HG03460 (cell line): ENCODE results near the gene AGMAT.
"Not testable (repeated sequence)": the region's sequence is repeated elsewhere in the genome, so short reads cannot be mapped to it uniquely, and the experiment has no call there.

Experiments
- ATAC-seq: cut with Tn5 transposase; IDR thresholded peaks from one replicate; pipeline ENCODE4 v1.9.1; 2021; ENCODE audit not compliant: unreplicated experiment

The AGMAT gene

DNA sequence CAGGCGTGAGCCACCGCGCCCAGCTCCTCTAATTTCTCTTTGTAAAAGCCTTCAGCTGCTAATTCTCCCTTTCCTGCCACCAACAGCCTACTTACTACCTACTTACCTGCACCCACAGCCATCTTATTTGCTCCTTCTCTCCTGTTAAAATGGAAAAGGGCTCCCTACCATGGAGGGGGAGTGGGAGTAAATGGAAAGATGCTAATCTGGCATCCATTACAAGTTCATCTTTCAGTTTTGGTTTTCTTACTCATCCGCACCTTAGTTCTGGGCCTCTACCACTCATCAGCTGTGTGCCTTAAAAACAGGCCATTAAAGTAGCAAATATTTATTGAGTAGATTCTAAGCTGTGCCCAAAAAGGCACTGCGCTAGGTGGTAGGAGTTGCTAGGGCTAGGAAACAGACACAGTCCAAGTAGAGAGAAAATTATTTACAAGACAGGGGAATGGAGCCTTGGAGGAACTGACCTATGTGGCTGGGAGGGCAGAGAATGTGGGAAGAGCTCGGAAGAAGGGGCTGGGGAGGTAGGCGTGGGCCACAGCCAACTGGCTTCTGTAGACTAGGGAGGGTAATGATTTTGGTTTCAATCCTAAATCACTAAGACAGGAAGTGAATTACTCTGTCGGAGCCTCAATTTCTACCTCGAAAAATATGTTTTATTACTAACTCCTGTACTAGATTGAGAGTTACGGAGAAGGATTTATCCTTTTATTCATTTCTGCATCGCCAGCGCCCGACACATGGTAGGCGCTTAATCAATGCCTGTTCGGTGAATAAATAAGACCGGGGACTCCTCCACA lies 31.7 kb upstream of the AGMAT start:
- peak; percentile 14 for ATAC-seq

DNA sequence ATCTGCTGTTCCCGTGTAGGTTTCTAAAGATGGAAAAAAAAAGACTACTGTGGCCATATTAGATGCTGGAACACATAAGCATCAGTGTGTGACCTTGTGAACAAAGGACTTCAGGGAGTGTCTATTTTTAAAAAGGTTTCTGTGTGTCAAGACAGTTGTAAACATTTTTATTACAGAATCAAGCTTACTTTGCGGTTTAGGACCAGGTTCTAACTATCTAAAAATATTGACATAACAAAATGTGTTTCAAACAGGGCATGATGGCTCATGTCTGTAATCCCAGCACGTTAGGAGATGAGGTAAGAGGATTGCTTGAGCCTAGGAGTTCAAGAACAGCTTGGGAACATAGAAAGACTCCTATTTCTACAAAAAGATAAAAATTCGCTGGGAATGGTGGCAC lies 25.3 kb upstream of the AGMAT start:
- ATAC-seq = no peak

DNA sequence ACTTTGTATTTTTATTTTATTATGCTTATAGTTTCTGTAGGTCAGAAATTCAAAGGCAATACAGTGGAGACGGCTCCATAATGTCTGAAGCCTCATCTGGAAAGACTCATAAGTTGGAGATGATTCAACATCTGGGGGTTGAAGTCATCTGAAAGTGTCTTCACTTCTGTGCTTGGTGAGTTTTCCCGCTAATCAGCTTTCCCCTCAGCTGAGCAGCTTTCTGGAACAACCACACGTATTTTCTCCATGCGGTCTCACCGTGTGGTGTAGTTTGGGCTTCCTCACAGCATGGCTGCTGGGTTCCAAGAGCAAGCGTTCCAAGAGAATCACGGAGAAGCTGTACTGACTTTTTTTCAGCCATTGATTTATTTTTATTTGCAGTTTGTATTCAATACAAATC lies 24.8 kb upstream of the AGMAT start:
- ATAC-seq = no peak

DNA sequence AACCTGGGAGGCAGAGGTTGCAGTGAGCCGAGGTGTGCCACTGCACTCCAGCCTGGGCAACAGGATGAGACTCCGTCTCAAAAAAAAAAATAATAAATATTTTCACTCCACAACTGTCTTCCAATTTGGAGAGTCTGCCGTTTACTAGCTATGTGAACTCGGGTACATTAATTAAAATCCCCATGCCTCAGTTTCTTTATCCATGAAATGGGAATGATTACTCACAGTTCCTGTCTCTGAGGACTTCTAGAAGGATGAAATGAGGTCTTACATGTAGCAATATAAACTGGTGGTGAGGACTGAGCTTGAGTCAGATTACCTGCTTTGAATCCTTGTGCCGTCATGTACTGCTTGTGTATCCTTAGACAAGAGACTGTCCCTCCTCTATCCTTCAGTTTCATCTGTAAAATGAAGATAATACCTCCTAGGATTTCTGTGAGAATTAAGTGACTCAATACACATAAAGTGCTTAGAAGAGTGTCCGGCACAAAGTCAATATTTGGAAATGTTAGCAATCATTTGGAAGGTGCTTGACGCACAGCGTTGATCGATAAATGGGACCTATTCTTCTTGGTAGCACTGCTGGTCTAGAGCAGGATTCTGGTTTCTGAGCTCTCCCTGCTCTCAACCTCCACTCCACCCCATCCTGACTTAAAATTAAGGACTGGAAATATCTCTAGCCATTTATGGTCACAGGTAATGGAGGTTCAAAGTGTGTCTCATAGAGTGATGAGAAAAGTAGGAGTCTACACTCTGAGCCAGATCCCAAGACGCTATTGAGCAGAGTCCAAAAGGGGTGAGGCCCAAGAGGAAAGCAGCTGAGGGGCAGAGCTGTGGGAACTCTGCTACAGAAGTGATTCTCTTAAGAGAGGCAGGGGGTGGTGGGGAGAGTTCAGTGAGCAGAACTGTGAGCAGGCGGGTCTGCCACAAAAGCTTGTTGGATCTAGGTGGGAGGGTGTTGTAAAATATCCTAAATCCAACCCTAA lies 20.8 kb upstream of the AGMAT start:
- ATAC-seq = no peak

DNA sequence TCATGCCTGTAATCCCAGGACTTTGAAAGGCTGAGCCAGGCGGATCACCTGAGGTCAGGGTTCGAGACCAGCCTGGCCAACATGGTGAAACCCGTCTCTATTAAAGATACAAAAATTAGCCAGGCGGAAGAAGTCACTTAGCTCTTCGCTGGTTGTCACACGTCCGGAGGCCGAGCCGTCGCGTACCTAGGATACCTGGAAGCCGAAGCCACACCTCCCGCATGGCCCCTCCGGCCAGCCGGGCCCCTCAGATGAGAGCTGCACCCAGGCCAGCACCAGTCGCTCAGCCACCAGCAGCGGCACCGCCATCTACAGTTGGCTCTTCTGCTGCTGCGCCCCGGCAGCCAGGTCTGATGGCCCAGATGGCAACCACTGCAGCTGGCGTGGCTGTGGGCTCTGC lies 19.5 kb upstream of the AGMAT start:
- not testable (repeated sequence) for ATAC-seq

DNA sequence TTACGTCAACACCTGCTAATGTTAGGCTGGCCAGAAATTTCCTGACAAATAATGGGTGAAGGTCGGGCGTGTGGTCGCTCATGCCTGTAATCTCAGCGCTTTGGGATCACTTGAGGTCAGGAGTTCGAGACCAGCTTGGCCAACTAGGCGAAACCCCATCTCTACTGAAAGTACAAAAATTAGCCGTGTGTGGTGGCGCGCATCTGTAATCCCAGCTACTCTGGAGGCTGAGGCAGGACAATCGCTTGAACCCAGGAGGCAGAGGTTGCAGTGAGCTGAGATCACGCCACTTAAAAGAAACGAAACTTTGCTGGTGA lies 19.1 kb upstream of the AGMAT start:
- ATAC-seq = not testable (repeated sequence)

DNA sequence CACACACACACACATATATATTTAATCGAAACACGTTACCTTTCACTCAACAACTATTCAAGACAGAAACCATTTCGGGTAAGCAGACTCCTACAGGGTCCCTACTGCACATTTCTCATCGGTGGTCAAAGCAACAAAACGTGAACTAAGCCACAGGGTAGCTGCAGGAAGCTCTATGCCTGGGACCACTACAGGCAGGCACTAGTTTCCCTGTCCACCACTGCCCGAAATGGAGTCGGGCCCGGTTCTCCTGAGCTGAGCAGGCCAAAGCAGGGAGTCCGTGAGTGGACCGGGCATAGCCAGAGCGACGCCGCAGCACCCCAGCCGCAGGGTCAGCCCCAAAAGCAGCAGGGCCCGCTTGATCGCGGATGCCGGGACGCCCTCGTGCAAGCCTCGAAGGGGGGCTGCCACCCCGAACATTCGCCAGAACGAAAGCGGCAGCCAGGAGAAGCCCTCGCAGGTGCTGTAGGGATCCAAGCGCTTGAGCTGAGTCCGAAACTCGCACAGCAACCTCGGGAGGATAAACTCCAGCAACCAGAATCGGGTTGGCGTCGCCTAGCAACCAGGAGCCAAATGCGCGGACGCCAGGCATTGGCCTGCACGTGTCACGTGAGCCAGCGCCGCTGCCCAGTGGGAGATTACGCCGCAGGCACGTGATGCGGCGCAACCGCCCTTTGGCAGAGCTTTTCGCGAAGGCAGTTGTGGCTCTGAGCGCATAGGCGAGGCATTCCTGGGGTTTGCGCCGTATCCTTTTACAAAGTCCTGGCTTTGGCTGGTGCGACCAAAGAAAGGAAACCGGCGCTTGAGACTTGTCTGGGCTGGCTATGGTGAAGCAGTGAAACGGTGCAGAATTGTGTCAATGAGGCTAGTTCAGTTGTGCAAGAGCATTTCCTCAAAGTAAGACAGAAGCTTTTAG lies 18.5 kb upstream of the AGMAT start:
- peak; percentile 94 for ATAC-seq

GRCh38 chr1:15598436-15598835 lies 13.6 kb upstream of the AGMAT start:
- ATAC-seq = no peak

GRCh38 chr1:15595809-15596617 lies 11.2 kb upstream of the AGMAT start:
- ATAC-seq = no peak

GRCh38 chr1:15592285-15592684 lies 7.4 kb upstream of the AGMAT start:
- no peak for ATAC-seq

DNA sequence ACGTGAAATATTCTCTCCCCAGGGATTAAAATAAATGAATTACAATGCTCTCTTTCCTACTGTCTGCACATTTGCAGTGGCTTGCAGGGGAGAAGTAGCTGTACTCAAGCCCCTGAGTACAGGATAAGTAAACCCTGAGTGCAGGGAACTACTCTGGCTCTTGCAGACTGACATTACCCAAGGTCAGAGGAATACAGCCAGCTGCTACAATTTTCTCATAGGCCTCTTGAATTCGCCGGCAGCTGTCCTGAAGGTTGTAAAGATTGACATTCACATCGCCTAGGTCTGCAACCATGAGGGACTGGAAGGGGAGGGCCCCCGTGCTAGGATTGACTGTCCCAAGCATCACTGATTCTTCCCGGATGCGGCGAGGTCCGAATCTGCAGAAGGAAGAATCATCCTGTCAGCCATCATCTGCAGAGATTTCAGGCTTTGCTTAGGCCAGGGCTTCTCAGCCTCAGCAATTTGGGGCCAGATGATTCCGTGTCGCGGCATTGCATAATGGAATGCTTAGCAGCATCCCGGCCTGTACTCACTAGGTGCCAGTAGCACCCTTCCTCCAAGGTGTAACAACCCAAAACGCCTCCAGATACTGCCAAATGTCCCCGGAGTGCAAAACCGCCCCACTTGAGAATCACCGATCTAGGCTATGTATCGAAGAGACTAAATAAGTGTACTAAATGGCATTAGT lies 1.7 kb downstream of the AGMAT start:
- ATAC-seq = no peak

GRCh38 chr1:15579683-15580047 lies 5.2 kb downstream of the AGMAT start:
- ATAC-seq = peak; percentile 61

GRCh38 chr1:15578921-15579682 lies 5.7 kb downstream of the AGMAT start:
- ATAC-seq = peak; percentile 45

DNA sequence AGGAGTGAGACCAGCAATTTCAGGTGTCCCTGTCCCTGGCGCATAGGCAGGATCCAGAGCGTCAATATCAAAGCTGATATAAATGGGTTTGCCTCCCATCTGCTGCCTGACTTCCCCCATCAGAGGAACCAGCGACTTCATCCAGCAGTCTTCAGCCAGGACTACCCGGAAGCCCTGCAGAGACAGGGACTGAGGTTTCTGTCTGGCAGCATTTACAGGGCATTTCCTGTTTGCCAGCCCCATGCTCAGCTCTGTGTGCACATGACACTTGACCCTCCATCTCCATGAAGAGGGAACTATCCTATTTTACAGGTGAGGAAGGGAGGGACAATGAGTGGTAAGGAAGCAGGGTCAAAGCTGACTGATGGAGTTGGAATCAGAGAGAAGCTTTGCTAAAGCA lies 7.2 kb downstream of the AGMAT start:
- no peak for ATAC-seq

GRCh38 chr1:15575549-15576150 lies 9.2 kb downstream of the AGMAT start:
- no peak for ATAC-seq

- ATAC-seq = no peak
Observed at GRCh38 chr1:15574741-15575140, 10.1 kb downstream of the AGMAT start.

- no peak for ATAC-seq
Observed at GRCh38 chr1:15573477-15573876, 11.4 kb downstream of the AGMAT start.

GRCh38 chr1:15571266-15571665 lies 13.6 kb downstream of the AGMAT start:
- ATAC-seq = no peak

- ATAC-seq = no peak
Observed at GRCh38 chr1:15570861-15571260, 14.0 kb downstream of the AGMAT start.
